Measurements from ENCODE around the gene MRPL28.
A peak's percentile ranks its signal among the peaks of the same experiment; 100 is the strongest.

MRPL28 gene

GRCh38 chr16:378821-379182 is 8.5 kb upstream of the MRPL28 start:
- H3K27ac ChIP-seq = peak overlapping the region; percentile 96
- TF ChIP-seq ZFX (IDR thresholded peaks at IDR 0.05; ENCODE audit: borderline replicate concordance) (no peak), CTCF (IDR thresholded peaks at IDR 0.05) (no peak)

- peak overlapping the region; percentile 96 for H3K27ac ChIP-seq
These were observed 7.9 kb upstream of the MRPL28 start for GRCh38 chr16:378113-378820.

- TF ChIP-seq ZFX (IDR thresholded peaks at IDR 0.05; ENCODE audit: borderline replicate concordance) (no peak), CTCF (IDR thresholded peaks at IDR 0.05) (no peak)
- no peak overlapping the region for H3K27ac ChIP-seq
These were observed 7.1 kb upstream of the MRPL28 start for GRCh38 chr16:377419-377951.

DNA sequence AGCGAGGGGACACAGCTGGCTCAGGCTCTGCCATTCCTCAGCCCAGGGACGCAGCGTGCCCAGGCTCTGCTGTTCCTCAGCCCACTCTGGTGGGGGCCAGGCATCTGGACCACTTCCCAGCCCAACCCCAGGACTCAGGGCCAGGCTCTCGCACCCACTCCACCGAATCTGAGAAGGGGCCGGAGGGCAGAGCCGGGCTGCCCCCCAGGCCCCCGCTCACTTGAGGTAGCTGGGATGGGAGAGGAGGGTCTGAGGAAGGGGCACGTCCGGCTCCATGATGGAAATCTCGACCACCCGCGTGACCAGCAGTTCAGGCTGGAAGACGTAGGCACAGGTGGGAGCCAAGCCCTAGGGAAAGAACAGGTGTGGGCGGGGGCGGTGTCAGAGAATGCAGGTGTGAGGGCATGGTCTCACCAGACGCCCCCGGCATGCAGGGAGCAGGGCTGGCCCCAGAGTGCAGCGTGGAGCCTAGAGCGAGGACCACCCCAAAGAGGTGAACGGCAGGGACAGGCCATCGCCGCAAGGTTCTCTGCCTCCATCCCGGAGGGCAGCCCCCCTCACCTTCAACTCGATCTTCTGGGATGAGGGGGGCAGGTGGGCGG is 6.6 kb upstream of the MRPL28 start:
- TF ChIP-seq ZFX (IDR thresholded peaks at IDR 0.05; ENCODE audit: borderline replicate concordance) (no peak), CTCF (IDR thresholded peaks at IDR 0.05) (no peak)

DNA sequence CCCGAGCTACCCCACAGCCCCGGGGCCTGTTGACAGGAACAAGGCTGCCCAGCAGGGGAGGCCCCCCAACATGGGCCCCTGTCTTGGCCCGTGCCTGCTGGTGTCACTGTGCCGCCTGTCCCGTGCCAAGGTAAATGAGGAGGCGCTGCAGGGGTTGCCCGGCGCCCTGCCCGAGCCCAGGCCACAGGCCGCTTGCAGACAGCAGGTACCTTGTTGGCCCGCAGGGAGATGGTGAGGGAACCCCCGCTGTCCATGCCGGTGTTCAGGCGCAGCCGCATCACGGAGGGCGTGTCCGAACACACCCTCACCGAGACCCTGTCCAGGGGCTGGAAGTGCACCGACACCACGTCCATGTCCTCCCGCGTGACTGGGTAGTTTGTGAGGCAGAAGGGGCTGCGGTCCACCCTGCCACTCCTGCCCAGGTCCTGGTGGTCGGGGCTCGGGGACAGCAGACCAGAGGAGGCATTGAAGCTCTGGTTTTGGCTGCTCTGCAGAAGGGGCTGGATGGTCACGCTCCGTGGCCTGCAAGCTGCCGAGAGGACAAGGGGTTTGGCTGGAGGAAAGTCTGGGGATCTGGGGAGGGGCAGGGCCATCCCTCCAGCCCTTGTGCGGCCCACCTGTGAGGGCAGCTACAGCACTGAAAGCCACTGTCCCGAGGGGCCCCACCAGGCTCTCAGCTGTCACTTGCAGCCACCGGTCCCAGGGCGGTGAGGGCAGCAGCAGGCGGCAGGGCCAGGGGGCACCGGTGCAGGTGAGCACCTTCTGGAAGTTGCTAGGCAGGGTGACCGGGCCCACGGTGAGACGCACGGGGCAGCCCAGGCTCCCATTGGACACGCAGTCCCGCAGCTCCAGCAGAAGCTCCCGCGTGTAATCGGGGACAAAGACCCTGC is 5.8 kb upstream of the MRPL28 start:
- TF ChIP-seq CTCF (IDR thresholded peaks at IDR 0.05) (no peak), ZFX (IDR thresholded peaks at IDR 0.05; ENCODE audit: borderline replicate concordance) (no peak)

More for the DNA sequence above, 6.6 kb upstream of the MRPL28 start:
- H3K27ac ChIP-seq = no peak overlapping the region

GRCh38 chr16:375212-375611 is 4.9 kb upstream of the MRPL28 start:
- H3K27ac ChIP-seq = no peak overlapping the region
- no peak for TF ChIP-seq CTCF (IDR thresholded peaks at IDR 0.05)
- no peak for TF ChIP-seq ZFX (IDR thresholded peaks at IDR 0.05; ENCODE audit: borderline replicate concordance)

More for the DNA sequence above, 5.8 kb upstream of the MRPL28 start:
- H3K27ac ChIP-seq = no peak overlapping the region

- TF ChIP-seq CTCF (IDR thresholded peaks at IDR 0.05) (no peak), ZFX (IDR thresholded peaks at IDR 0.05; ENCODE audit: borderline replicate concordance) (no peak)
- H3K27ac ChIP-seq = no peak overlapping the region
These were observed 4.2 kb upstream of the MRPL28 start for GRCh38 chr16:374616-374926.
